Right lobe of liver (tissue), 6 donors: ENCODE data around the gene C13orf46. TPM values are rescaled to one million over a fixed set of nuclear protein-coding genes. Genes with fewer than 3 reads are reported as not detected.

Experiments
- ATAC-seq, 4 donors: fragments of 200-7000 bp; cut with Tn5 transposase; one replicate each; pipeline ENCODE4 v1.9.1; 2020; ENCODE audit warnings: mild to moderate bottlenecking in 4 of 4, moderate library complexity in 4 of 4
- DNase-seq, 3 donors: peaks; one replicate each; pipeline ENCODE4 v3.0.0-alpha.2; 2020
- H3K27ac ChIP-seq, 3 donors: fragments of 200-600 bp; one replicate each; pipeline ENCODE4 v1.8.0; 2022
- H3K27me3 ChIP-seq, 2 donors: fragments of 200-600 bp; one replicate each; pipeline ENCODE4 v1.8.0; 2022
- H3K36me3 ChIP-seq, 4 donors: fragments of 200-600 bp; sonication (generic) in 1 of 4; one replicate each; pipeline versions ENCODE4 v1.5.1 to v1.8.0; 2017 to 2022; ENCODE audit warnings: control low read depth in 1 of 4
- H3K4me1 ChIP-seq, 4 donors: fragments of 200-600 bp; sonication (generic) in 1 of 4; one replicate each; pipeline versions ENCODE4 v1.5.1 to v1.8.0; 2017 to 2022; ENCODE audit warnings: control low read depth in 1 of 4
- H3K4me3 ChIP-seq, 3 donors: fragments of 200-600 bp; one replicate each; pipeline ENCODE4 v1.8.0; 2022
- H3K9me3 ChIP-seq, 4 donors: fragments of 200-600 bp; sonication (generic) in 1 of 4; one replicate each; pipeline versions ENCODE4 v1.5.1 to v1.8.0; 2017 to 2022; ENCODE audit warnings: control low read depth in 1 of 4
- CTCF ChIP-seq, 4 donors: fragments of 200-600 bp in 3 of 4; fragments of 450-650 bp in 1 of 4; IDR thresholded peaks; one replicate each; pipeline versions ENCODE4 v1.5.1 to v1.8.0; 2016 to 2022; ENCODE audit warnings: antibody characterized with exemption in 4 of 4, mild to moderate bottlenecking in 2 of 4
- POLR2A ChIP-seq: fragments of 450-650 bp; IDR thresholded peaks from one replicate; pipeline ENCODE4 v1.6.1; 2017; ENCODE audit warnings: antibody characterized with exemption, mild to moderate bottlenecking
- WGBS: methylation state at CpG from one replicate; pipeline ENCODE4 v1.1.6; 2018; ENCODE audit warnings: low coverage, low lambda C conversion rate; ENCODE audit not compliant: insufficient coverage; ENCODE audit errors: missing lambda C conversion rate; 5-methylcytosine and 5-hydroxymethylcytosine counted together
- intact Hi-C, 2 donors: fragments of 100-400 bp; cut with DNase I; formaldehyde crosslinking; loops; one replicate each; pipeline versions ENCODE4 v1.11.2 to v1.14.1; 2022
- total RNA-seq, 6 experiments: library from RNA; depleted of rRNA in 2 of 6; stranded (reverse); fragments of >200 nt in 2 of 6; fragmentation: NEBNext Ultra II Directional in 3 of 6; extraction: Animal tissue kit (Norgen Biotek cat#: 25700) in 3 of 6; gene quantifications; one replicate each; pipeline versions ENCODE4 v1.1.0 to v1.2.4, GENCODE V29; 2016 to 2023
- donor health status: DM: no; HTN: yes; CAD: no.
- donor health status: DM: no; HTN: no; CAD: no.
- donor health status: DM: no; HTN: no; CAD: no.
- donor health status: DM: no; HTN: yes; CAD: no.
- donor health status: DM: no; HTN: yes; CAD: no.

C13orf46 gene
- total RNA-seq, 6 experiments from 2014 or later: 0.04 to 1.1 (median 0.60) TPM

GRCh38 chr13:113941571-113942191 is 32.2 kb downstream of the C13orf46 start:
- intact Hi-C loops: no loop called here
- H3K4me3 ChIP-seq: no peak overlapping the region
- peaks cover 0 to 5% (median 0%) of the 10 kb centered on the region in 4 donors for H3K4me1 ChIP-seq
- ATAC-seq: no peak
- H3K36me3 ChIP-seq: no peaks in the 10 kb centered on the region
- H3K9me3 ChIP-seq: no peaks in the 10 kb centered on the region
- WGBS: 65% methylated on average over 10 of the region's 16 CpGs
- DNase-seq: peak in 1 of 3 donors; percentile 36
- H3K27me3 ChIP-seq: no peaks in the 10 kb centered on the region
- no peak for TF ChIP-seq POLR2A
- no peak for TF ChIP-seq CTCF (IDR thresholded peaks at IDR 0.05)
- H3K27ac ChIP-seq: no peak overlapping the region

- TF ChIP-seq POLR2A: no peak
- intact Hi-C loops: no loop called here
- peaks cover 0 to 5% (median 0%) of the 10 kb centered on the region in 4 donors for H3K4me1 ChIP-seq
- DNase-seq (peak in 1 of 3 donors; percentile 44), ATAC-seq (peak; percentile 13 to 34 (median 30))
- H3K4me3 ChIP-seq: no peak overlapping the region
- no peaks in the 10 kb centered on the region for H3K36me3 ChIP-seq
- no peak overlapping the region for H3K27ac ChIP-seq
- no peaks in the 10 kb centered on the region for H3K9me3 ChIP-seq
- no peaks in the 10 kb centered on the region for H3K27me3 ChIP-seq
- no CpG with 5 or more reads among the region's 16 CpGs for WGBS
Measured at GRCh38 chr13:113939944-113940297, 34.0 kb downstream of the C13orf46 start.

DNA sequence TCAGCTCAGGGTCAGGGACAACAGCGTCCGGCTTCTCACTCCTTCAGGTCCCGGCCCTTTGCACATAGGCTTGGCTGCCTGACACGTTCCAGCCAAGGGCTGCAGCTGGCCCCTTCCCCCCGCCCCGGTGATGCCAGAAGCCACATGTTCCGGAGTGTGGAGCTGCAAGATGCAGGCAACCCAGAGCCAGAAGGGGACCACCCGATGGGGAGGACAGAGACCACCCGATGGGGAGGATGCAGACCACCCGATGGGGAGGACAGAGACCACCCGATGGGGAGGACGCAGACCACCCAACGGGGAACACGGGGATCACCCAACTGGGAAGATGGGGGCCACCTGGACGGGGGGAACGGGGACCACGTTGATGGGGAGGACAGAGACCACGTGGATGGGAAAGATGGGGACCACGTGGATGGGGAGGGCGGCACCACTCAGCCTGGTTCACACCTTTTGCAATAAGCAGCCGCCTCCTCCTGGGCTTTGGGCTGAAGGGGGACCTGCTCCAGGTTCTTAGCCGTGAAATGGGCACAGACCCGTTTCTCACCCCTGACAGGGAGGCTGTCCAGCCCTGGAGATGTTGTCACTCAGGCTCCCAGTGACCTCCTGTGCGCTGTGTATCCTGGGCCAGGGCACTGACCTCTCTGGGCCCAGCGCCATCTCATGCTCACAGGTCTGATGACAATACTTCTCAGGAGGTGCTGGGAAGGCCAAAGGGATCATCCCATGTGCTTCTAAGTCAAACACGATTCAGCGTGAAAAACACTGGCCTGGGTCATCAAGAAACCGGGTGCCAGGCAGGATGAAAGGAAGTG is 34.5 kb downstream of the C13orf46 start:
- H3K27ac ChIP-seq: no peak overlapping the region
- TF ChIP-seq CTCF (IDR thresholded peaks at IDR 0.05) (no peak), POLR2A (no peak)
- intact Hi-C loops: no loop called here
- peak; percentile 58 to 78 (median 70) for DNase-seq
- 57% methylated on average over 11 of the region's 28 CpGs for WGBS
- H3K9me3 ChIP-seq: no peaks in the 10 kb centered on the region
- H3K27me3 ChIP-seq: no peaks in the 10 kb centered on the region
- H3K4me1 ChIP-seq: peaks cover 0 to 5% (median 0%) of the 10 kb centered on the region in 4 donors
- H3K4me3 ChIP-seq: no peak overlapping the region
- H3K36me3 ChIP-seq: no peaks in the 10 kb centered on the region
- peak; percentile 67 to 91 (median 89) for ATAC-seq

GRCh38 chr13:113938716-113939115 is 35.2 kb downstream of the C13orf46 start:
- H3K4me3 ChIP-seq: no peak overlapping the region
- TF ChIP-seq CTCF (IDR thresholded peaks at IDR 0.05): no peak
- no peaks in the 10 kb centered on the region for H3K9me3 ChIP-seq
- peak in 1 of 3 donors; percentile 42 for DNase-seq
- peaks cover 0 to 5% (median 0%) of the 10 kb centered on the region in 4 donors for H3K4me1 ChIP-seq
- H3K36me3 ChIP-seq: no peaks in the 10 kb centered on the region
- intact Hi-C loops: no loop called here
- no peak for ATAC-seq
- WGBS: 60% methylated on average over 10 of the region's 11 CpGs
- H3K27me3 ChIP-seq: no peaks in the 10 kb centered on the region
- no peak overlapping the region for H3K27ac ChIP-seq

DNA sequence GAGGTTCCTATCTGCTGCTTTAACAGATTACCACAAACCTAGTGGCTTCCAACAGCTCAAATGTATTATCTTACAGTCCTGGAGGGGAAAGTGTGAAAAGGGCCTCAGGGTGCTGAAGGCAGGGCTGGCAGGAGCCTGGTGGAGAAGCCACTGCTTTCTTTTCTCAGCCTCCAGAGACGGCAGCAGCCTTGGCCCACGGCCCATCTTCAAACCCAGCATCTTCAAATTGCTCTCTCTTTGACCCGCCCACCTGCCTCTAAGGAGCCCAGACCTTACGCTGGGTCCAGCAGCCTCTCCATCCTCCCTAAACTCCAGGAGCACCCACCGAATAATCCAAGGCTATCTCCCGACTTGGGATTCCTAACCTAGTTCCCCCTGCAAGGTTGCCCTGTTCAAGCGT is 35.6 kb downstream of the C13orf46 start:
- H3K27ac ChIP-seq: no peak overlapping the region
- no peaks in the 10 kb centered on the region for H3K27me3 ChIP-seq
- peaks cover 0 to 5% (median 0%) of the 10 kb centered on the region in 4 donors for H3K4me1 ChIP-seq
- intact Hi-C loops: no loop called here
- TF ChIP-seq CTCF (IDR thresholded peaks at IDR 0.05) (no peak), POLR2A (no peak)
- no peaks in the 10 kb centered on the region for H3K36me3 ChIP-seq
- H3K4me3 ChIP-seq: no peak overlapping the region
- WGBS: 60% methylated on average over 2 of the region's 7 CpGs
- no peaks in the 10 kb centered on the region for H3K9me3 ChIP-seq
- ATAC-seq (no peak), DNase-seq (peak in 1 of 3 donors; percentile 8)
